Tibial nerve (tissue), 4 donors: ENCODE measurements around the gene PRUNE2. TPM values are rescaled to one million over a fixed set of nuclear protein-coding genes. Genes with fewer than 3 reads are reported as not detected.

Source experiments
- DNase-seq, 2 donors: peaks; one replicate each; pipeline ENCODE4 v3.0.0-alpha.2; 2019; ENCODE audit warnings: low spot score in 2 of 2
- H3K27ac ChIP-seq, 4 donors: fragments of 200-600 bp; sonication (generic) in 3 of 4; one replicate each; pipeline ENCODE4 v1.5.1; 2017 to 2019; ENCODE audit warnings: mild to moderate bottlenecking in 1 of 4
- H3K27me3 ChIP-seq, 2 donors: fragments of 200-600 bp; sonication (generic) in 1 of 2; one replicate each; pipeline versions ENCODE4 v1.5.1 to v1.6.0; 2017 to 2019
- H3K36me3 ChIP-seq, 3 donors: fragments of 200-600 bp; sonication (generic); one replicate each; pipeline ENCODE4 v1.5.1; 2018 to 2019
- H3K4me1 ChIP-seq, 4 donors: fragments of 200-600 bp; sonication (generic) in 3 of 4; one replicate each; pipeline ENCODE4 v1.5.1; 2017 to 2019
- H3K4me3 ChIP-seq, 4 donors: fragments of 200-600 bp; sonication (generic) in 3 of 4; one replicate each; pipeline ENCODE4 v1.5.1; 2017 to 2019; ENCODE audit warnings: mild to moderate bottlenecking in 1 of 4, moderate library complexity in 1 of 4
- H3K9me3 ChIP-seq, 4 donors: fragments of 200-600 bp; sonication (generic) in 3 of 4; one replicate each; pipeline ENCODE4 v1.5.1; 2017 to 2019
- EP300 ChIP-seq, 2 donors: sonication (generic); formaldehyde crosslinking; IDR thresholded peaks; one replicate each; pipeline ENCODE4 v1.6.1; 2017; ENCODE audit warnings: antibody characterized with exemption in 2 of 2, mild to moderate bottlenecking in 1 of 2
- POLR2A ChIP-seq, 2 donors: fragments of 450-650 bp; IDR thresholded peaks; one replicate each; pipeline ENCODE4 v1.6.1; 2017; ENCODE audit warnings: antibody characterized with exemption in 2 of 2, mild to moderate bottlenecking in 2 of 2, moderate library complexity in 2 of 2
- WGBS, 2 donors: methylation state at CpG; one replicate each; pipeline ENCODE4 v1.1.5; 2018; 5-methylcytosine and 5-hydroxymethylcytosine counted together
- total RNA-seq, 4 donors: library from RNA; depleted of rRNA; stranded (reverse); fragments of >200 nt; gene quantifications; one replicate each; pipeline ENCODE4 v1.1.0, GENCODE V29; 2016
- TF ChIP-seq, protein P1 (sequence below), 5 experiments: fragments of 200-600 bp in 3 of 5; fragments of 450-650 bp in 2 of 5; sonication (generic) in 3 of 5; IDR thresholded peaks; one replicate each; pipeline ENCODE4 v1.5.1; 2016 to 2019; ENCODE audit warnings: antibody characterized with exemption in 5 of 5, mild to moderate bottlenecking in 3 of 5, moderate library complexity in 2 of 5

The PRUNE2 gene
- total RNA-seq, 4 donors from 2014 or later = 23.2 to 50.4 (median 24.2) TPM

GRCh38 chr9:76895186-76895585, 10.7 kb downstream of the PRUNE2 start:
- TF ChIP-seq EP300 (IDR thresholded peaks at IDR 0.05) = no peak
- no peak for TF ChIP-seq POLR2A (IDR thresholded peaks at IDR 0.05)
- TF ChIP-seq, protein P1, sequence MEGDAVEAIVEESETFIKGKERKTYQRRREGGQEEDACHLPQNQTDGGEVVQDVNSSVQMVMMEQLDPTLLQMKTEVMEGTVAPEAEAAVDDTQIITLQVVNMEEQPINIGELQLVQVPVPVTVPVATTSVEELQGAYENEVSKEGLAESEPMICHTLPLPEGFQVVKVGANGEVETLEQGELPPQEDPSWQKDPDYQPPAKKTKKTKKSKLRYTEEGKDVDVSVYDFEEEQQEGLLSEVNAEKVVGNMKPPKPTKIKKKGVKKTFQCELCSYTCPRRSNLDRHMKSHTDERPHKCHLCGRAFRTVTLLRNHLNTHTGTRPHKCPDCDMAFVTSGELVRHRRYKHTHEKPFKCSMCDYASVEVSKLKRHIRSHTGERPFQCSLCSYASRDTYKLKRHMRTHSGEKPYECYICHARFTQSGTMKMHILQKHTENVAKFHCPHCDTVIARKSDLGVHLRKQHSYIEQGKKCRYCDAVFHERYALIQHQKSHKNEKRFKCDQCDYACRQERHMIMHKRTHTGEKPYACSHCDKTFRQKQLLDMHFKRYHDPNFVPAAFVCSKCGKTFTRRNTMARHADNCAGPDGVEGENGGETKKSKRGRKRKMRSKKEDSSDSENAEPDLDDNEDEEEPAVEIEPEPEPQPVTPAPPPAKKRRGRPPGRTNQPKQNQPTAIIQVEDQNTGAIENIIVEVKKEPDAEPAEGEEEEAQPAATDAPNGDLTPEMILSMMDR (IDR thresholded peaks at IDR 0.05) = no peak
- no peak for DNase-seq
- Histone ChIP-seq H3K27me3 (no peaks in the 10 kb centered on the region), H3K4me3 (no peak overlapping the region), H3K4me1 (peaks cover 0 to 12% (median 0%) of the 10 kb centered on the region in 4 donors), H3K27ac (no peak overlapping the region), H3K36me3 (no peaks in the 10 kb centered on the region), H3K9me3 (no peaks in the 10 kb centered on the region)
- WGBS, 2 donors = 67 to 90% methylated on average over 6 of the region's 6 CpGs

DNA sequence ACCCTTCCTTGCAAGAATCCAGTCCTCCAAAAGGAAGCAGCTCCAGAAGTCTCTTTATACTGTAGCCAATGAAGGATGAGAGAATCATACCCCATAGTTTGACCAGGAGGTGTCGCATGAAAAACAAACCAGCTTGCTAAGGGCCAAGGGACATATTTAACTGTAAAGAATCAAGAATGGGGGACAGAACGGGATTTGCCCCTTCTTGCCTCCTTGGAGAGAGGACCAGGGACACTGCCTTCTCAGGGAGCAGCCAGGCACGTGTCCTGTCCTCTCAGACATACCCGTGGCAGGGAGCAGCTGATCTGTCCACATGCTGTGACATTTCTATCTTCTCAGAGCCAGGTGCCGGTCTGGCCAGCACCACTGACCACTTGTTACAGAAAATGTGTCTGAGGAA, 11.7 kb downstream of the PRUNE2 start:
- 67 to 79% methylated on average over 5 of the region's 5 CpGs for WGBS, 2 donors

DNA sequence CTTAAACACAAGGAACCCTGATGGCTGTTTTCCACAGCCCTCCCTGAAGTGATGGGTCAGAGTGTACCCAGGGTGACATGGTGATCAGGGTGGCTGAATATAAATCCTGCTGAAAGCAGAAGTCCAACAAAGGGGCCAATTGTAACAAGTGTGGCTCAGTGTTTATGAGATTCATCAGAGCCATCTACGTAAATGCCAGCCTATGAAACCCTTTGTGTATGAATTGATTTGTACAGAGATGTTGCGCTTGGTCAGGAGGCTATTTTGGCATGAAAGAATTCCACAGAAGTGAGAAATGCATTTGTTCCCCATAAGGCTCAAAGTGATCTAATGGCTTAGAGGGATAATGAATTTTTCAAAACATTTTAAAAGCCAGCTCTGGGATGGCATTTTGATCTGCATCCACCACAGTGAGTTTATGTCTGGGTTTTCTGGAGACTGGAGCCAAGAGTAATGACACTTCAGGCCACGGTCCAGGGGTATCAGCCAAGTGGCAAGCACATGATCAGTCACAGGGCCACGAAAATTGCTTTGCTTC, 12.4 kb downstream of the PRUNE2 start:
- H3K4me3 ChIP-seq = no peak overlapping the region

More for the DNA sequence above, 11.7 kb downstream of the PRUNE2 start:
- no peaks in the 10 kb centered on the region for H3K9me3 ChIP-seq
- peak overlapping the region in 3 of 4 donors; percentile 21 to 69 (median 64) for H3K27ac ChIP-seq
- H3K36me3 ChIP-seq = no peaks in the 10 kb centered on the region
- H3K4me3 ChIP-seq = no peak overlapping the region
- DNase-seq = no peak
- TF ChIP-seq EP300 (IDR thresholded peaks at IDR 0.05) = no peak
- TF ChIP-seq, protein P1 (IDR thresholded peaks at IDR 0.05) = no peak
- peaks cover 0 to 12% (median 0%) of the 10 kb centered on the region in 4 donors for H3K4me1 ChIP-seq
- H3K27me3 ChIP-seq = no peaks in the 10 kb centered on the region

GRCh38 chr9:76891874-76892273, 14.0 kb downstream of the PRUNE2 start:
- H3K4me1 ChIP-seq = peaks cover 0 to 12% (median 0%) of the 10 kb centered on the region in 4 donors
- 65 to 71% methylated on average over 5 of the region's 5 CpGs for WGBS, 2 donors

More for the DNA sequence above, 12.4 kb downstream of the PRUNE2 start:
- Histone ChIP-seq H3K9me3 (no peaks in the 10 kb centered on the region), H3K27me3 (no peaks in the 10 kb centered on the region), H3K4me1 (peaks cover 0 to 12% (median 0%) of the 10 kb centered on the region in 4 donors), H3K27ac (peak overlapping the region in 3 of 4 donors; percentile 21 to 69 (median 64)), H3K36me3 (no peaks in the 10 kb centered on the region)
- no peak for DNase-seq
- TF ChIP-seq POLR2A (IDR thresholded peaks at IDR 0.05) (no peak), EP300 (IDR thresholded peaks at IDR 0.05) (peak in 1 of 2 donors; percentile 63)
- TF ChIP-seq, protein P1 (IDR thresholded peaks at IDR 0.05) = no peak
- WGBS, 2 donors = 45 to 46% methylated on average over 4 of the region's 4 CpGs

GRCh38 chr9:76891279-76891678, 14.6 kb downstream of the PRUNE2 start:
- no peaks in the 10 kb centered on the region for H3K9me3 ChIP-seq
- peaks cover 0 to 12% (median 0%) of the 10 kb centered on the region in 4 donors for H3K4me1 ChIP-seq
- no peak overlapping the region for H3K27ac ChIP-seq
- WGBS, 2 donors = 80 to 83% methylated on average over 5 of the region's 5 CpGs
- no peak overlapping the region for H3K4me3 ChIP-seq
- H3K27me3 ChIP-seq = no peaks in the 10 kb centered on the region
- H3K36me3 ChIP-seq = no peaks in the 10 kb centered on the region
- DNase-seq = no peak
- TF ChIP-seq, protein P1 (IDR thresholded peaks at IDR 0.05) = no peak
- no peak for TF ChIP-seq EP300 (IDR thresholded peaks at IDR 0.05)
- no peak for TF ChIP-seq POLR2A (IDR thresholded peaks at IDR 0.05)

More at GRCh38 chr9:76891874-76892273, 14.0 kb downstream of the PRUNE2 start:
- Histone ChIP-seq H3K27me3 (no peaks in the 10 kb centered on the region), H3K9me3 (no peaks in the 10 kb centered on the region), H3K4me3 (no peak overlapping the region), H3K27ac (peak overlapping the region in 2 of 4 donors; percentile 14 to 25), H3K36me3 (no peaks in the 10 kb centered on the region)
- no peak for DNase-seq
- TF ChIP-seq, protein P1 (IDR thresholded peaks at IDR 0.05) = no peak
- no peak for TF ChIP-seq EP300 (IDR thresholded peaks at IDR 0.05)
- TF ChIP-seq POLR2A (IDR thresholded peaks at IDR 0.05) = no peak
